Activated CD4-positive, alpha-beta T cell treated with anti-CD3 and anti-CD28 coated beads, Interleukin-2, amount 10 ng/mL, durations not matched to agents 24 days and 14 days (primary cell): ENCODE data around the gene DCC. TPM values are rescaled to one million over a fixed set of nuclear protein-coding genes. Genes with fewer than 3 reads are reported as not detected.

Source experiments
- DNase-seq: peaks from one replicate; pipeline ENCODE4 v3.0.0; 2022
- H3K27ac Mint-ChIP-seq: one replicate; pipeline ENCODE4 v1.8.0; 2022; ENCODE audit warnings: mild to moderate bottlenecking, mixed read lengths
- H3K27me3 Mint-ChIP-seq: one replicate; pipeline ENCODE4 v1.8.0; 2022; ENCODE audit warnings: mixed read lengths
- H3K36me3 Mint-ChIP-seq: one replicate; pipeline ENCODE4 v1.8.0; 2022; ENCODE audit warnings: low read depth, mild to moderate bottlenecking, mixed read lengths
- H3K4me1 Mint-ChIP-seq: one replicate; pipeline ENCODE4 v1.8.0; 2021; ENCODE audit warnings: mixed read lengths
- H3K4me3 Mint-ChIP-seq: one replicate; pipeline ENCODE4 v1.8.0; 2022; ENCODE audit warnings: mild to moderate bottlenecking, moderate library complexity, mixed read lengths
- H3K9me3 Mint-ChIP-seq: one replicate; pipeline ENCODE4 v1.8.0; 2021; ENCODE audit warnings: mixed read lengths
- intact Hi-C: fragments of 100-400 bp; cut with micrococcal nuclease; formaldehyde crosslinking; loops from one replicate; pipeline ENCODE4 v1.15.1; 2023
- total RNA-seq: library from RNA; stranded (reverse); gene quantifications from 2 replicates; pipeline ENCODE4 v1.2.3, GENCODE V29; 2022

Gene DCC
- total RNA-seq, 1 donor from 2014 or later, result not detected

DNA sequence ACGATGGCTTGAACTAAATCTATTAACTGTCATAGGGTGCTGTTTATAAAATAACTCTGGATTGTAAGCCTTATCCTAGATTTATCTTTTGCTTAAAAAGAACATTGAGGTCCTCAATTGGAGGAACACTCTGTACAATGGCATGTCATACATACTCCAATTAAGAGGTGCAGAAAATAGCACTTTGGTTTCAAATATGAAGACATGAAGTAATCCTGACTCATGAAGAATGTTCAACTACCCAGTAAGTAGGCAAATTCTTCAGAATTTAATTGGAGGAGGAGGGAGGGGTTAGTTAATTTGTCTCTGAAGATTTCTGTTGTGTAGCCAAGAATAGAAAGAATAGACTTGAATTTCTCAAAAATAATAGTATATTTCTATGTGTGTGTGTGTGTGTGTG is 36.1 kb downstream of the DCC start:
- DNase-seq, result no peak

DNA sequence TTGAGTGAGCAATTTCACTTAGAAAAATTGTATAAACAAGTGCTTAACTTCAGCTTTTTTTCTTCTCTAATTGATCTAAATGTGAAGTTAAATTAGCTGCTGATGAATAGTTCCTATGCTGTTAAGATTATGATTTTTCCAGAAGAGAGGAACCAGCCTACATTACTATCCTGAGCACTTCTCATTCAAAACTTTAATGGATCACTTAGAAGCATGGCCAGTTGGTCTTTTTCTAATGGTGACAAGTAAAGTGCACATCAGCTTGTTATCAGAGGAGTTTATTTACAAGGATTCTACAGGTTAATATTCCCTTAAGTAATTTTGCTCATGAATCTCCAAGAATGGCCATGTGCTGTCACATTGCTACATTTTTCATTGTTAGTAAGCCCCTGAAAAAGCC is 37.1 kb downstream of the DCC start:
- no peak for DNase-seq
- Mint-ChIP-seq H3K4me3 (no peak overlapping the region), H3K27me3 (no peaks in the 10 kb centered on the region), H3K9me3 (no peaks in the 10 kb centered on the region), H3K36me3 (no peaks in the 10 kb centered on the region), H3K27ac (no peak overlapping the region), H3K4me1 (no peaks in the 10 kb centered on the region)
- intact Hi-C loops, result no loop called here

More for the DNA sequence above, 36.1 kb downstream of the DCC start:
- no peaks in the 10 kb centered on the region for H3K9me3 Mint-ChIP-seq
- no peak overlapping the region for H3K27ac Mint-ChIP-seq
- H3K36me3 Mint-ChIP-seq, result no peaks in the 10 kb centered on the region
- no peaks in the 10 kb centered on the region for H3K4me1 Mint-ChIP-seq
- intact Hi-C loops, result no loop called here
- no peak overlapping the region for H3K4me3 Mint-ChIP-seq
- no peaks in the 10 kb centered on the region for H3K27me3 Mint-ChIP-seq

DNA sequence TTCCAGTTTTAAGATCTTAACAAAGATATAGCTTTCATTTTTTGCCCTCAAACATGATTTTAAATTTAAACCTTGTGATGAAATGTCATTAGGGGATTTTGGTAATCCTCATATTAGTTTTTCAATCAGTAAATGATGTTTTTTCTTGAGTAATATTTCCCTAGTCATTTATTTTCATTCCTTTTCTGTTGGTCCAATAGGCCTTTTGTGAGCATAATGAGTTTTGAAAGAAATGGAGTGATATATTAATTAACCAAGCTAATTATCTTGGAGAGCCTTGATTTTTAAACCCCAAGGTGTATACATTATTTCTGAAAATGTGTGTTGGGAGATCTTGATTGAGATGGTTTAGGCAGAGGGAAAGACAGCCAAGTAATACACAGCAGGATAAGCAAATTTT is 46.3 kb downstream of the DCC start:
- no peak for DNase-seq
- Mint-ChIP-seq H3K9me3 (no peaks in the 10 kb centered on the region), H3K36me3 (no peaks in the 10 kb centered on the region), H3K4me1 (no peaks in the 10 kb centered on the region), H3K4me3 (no peak overlapping the region), H3K27ac (no peak overlapping the region), H3K27me3 (no peaks in the 10 kb centered on the region)
- intact Hi-C loops, result no loop called here

DNA sequence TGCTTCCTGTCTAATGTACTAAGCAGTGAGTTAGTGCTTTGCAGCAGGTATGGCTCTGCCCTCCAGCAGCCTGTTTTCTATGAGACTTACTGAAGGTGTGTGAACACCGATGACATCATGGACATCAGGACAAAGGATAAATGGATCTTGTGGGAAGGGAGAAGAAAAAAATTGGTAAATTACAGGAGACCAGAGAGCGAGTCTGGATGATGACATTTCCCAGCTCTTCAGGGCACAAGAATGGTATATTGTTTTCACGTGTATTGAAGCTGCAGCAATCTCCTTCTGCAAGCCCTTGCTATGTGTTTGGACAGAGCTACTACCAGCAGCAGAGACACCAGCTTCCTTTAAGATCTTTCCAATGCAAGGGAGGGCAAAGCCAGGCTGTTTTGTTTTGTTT is 47.2 kb downstream of the DCC start:
- intact Hi-C loops, result no loop called here
- no peak for DNase-seq
- Mint-ChIP-seq H3K36me3 (no peaks in the 10 kb centered on the region), H3K9me3 (peaks cover under 1% of the 10 kb centered on the region), H3K27ac (no peak overlapping the region), H3K4me3 (no peak overlapping the region), H3K27me3 (no peaks in the 10 kb centered on the region), H3K4me1 (no peaks in the 10 kb centered on the region)

DNA sequence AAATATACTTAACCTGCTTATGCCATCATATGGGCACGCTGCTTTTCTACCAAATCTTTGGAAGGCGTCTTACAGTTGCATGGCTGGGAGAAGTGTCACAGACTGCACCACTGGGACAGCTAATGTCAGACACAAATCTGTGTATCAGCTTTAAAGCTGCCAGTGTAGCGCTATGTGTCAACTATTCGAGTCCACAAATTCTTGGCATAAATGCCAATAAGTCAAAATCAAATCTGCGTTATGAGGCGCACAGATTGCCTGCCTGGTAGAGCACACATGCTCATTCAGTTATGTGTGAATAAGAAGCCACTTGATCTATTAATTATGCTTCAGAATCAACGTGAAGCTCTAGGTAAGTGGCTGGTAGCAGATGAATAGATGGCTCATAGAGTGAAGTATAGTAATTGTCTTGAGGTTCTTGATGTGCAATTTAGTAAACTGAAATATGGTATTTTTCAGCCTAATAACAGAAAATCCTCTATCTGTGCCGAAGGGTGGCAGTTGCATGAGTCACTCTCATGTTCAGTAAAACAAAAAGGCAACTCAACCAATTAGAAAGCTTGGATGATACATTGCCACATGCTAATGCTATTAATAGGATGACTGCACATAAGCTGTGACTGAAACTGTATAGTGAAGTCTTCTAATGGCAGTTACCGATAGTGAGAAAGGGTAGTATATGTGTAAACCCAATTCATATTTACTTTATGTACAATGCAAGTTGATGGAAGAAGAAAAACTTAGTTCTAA is 52.0 kb downstream of the DCC start:
- intact Hi-C loops, result no loop called here
- no peak overlapping the region for H3K27ac Mint-ChIP-seq
- peaks cover 4% of the 10 kb centered on the region for H3K9me3 Mint-ChIP-seq
- no peaks in the 10 kb centered on the region for H3K36me3 Mint-ChIP-seq
- DNase-seq, result no peak
- H3K4me1 Mint-ChIP-seq, result no peaks in the 10 kb centered on the region
- no peak overlapping the region for H3K4me3 Mint-ChIP-seq
- H3K27me3 Mint-ChIP-seq, result no peaks in the 10 kb centered on the region

DNA sequence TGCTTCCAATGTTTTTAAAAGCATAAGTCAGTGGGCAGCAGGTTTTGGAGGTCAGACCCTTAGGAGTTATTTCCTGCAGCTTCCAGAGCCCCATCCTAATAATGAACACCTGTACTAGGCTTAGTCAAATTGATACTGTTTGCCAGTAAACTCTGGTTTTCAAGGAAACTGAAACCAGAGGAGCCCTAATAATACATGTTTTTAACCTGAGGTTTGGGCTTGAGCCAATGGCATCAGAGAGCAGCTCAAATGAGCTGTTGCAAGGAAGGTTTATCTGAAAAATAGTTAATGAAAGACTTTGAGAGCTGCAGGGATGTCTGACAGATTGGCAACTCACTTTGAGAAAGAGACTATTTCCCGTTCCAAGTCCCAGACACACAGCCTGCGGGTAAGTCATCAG is 54.6 kb downstream of the DCC start:
- Mint-ChIP-seq H3K4me3 (no peak overlapping the region), H3K4me1 (no peaks in the 10 kb centered on the region), H3K36me3 (no peaks in the 10 kb centered on the region), H3K9me3 (peaks cover 4% of the 10 kb centered on the region), H3K27ac (no peak overlapping the region), H3K27me3 (no peaks in the 10 kb centered on the region)
- intact Hi-C loops, result no loop called here
- DNase-seq, result no peak

DNA sequence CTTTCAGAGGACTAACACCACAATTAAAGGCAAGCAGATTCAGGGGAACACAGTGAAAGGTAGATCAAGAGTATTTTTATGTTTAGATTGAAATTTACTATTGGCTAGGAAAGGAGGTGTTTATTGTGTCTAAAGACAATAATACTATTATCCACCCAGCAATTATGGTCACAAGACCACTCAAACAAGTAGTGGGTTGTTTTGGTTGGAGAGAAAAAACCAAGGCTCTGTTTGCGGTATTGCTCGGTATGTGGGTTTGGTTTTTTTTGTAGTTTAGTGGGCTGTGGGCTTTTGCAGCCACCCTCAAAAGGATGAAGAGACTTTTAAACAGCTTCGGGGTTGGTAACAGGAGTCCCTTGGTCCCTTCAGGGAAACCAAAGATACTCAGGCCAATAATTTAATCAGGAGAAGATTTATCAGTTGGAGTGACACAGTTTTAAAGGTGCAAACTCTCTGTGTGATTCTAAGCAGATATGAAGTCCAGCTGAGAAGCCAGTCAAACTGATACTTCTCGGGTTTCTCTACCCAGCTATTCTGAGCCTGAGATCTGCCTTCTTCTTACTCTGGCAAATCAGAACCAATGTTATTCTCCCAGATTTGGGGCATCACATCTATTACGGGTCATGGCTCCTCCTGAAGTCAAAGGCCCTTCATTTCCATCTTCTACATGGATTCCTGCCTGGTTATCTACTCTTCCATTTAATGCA is 55.3 kb downstream of the DCC start:
- Mint-ChIP-seq H3K4me3 (no peak overlapping the region), H3K4me1 (no peaks in the 10 kb centered on the region), H3K27ac (no peak overlapping the region), H3K9me3 (peaks cover 4% of the 10 kb centered on the region), H3K27me3 (no peaks in the 10 kb centered on the region), H3K36me3 (no peaks in the 10 kb centered on the region)
- DNase-seq, result no peak
- intact Hi-C loops, result no loop called here

DNA sequence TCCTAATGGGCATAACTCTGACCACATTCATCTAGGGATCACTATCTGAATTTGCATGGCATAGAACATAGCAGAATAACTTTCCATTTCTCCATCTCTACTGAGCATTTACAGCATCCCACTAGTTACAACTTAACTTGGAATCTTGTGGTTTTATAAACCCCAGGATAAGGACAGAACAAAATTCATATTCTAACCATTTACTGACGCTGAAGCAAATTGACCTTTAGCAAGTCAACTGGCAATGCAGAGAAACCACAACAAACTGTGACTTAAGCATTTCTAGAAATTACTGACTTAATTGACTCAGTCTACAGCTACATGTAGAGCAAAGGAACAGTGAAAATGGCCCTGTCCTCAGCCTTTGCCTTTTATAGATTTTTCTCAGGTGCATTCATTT is 61.2 kb downstream of the DCC start:
- DNase-seq, result no peak
- no peak overlapping the region for H3K27ac Mint-ChIP-seq
- no peaks in the 10 kb centered on the region for H3K9me3 Mint-ChIP-seq
- intact Hi-C loops, result no loop called here
- H3K4me1 Mint-ChIP-seq, result no peaks in the 10 kb centered on the region
- no peaks in the 10 kb centered on the region for H3K27me3 Mint-ChIP-seq
- no peak overlapping the region for H3K4me3 Mint-ChIP-seq
- no peaks in the 10 kb centered on the region for H3K36me3 Mint-ChIP-seq

DNA sequence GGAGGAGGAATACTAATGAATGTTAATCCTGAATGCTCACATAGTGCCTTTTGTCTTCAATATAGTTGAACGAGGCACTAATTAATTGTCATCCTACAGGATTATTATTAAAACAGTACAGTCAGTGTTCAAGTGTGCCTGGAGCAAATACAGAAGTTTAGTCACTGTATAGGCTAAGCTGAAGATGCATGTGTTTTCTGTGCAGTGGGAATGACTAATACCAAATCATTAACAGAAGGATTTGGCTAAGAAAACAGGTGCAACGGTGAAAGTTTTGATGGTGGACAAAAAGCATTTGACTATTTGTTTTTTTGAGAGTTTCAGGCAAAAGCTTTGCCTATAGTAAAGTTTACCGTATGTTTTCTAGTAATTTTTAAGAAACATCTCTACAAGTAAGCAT is 62.8 kb downstream of the DCC start:
- Mint-ChIP-seq H3K27ac (no peak overlapping the region), H3K4me1 (no peaks in the 10 kb centered on the region), H3K27me3 (no peaks in the 10 kb centered on the region), H3K4me3 (no peak overlapping the region), H3K36me3 (no peaks in the 10 kb centered on the region), H3K9me3 (no peaks in the 10 kb centered on the region)
- intact Hi-C loops, result no loop called here
- DNase-seq, result no peak

DNA sequence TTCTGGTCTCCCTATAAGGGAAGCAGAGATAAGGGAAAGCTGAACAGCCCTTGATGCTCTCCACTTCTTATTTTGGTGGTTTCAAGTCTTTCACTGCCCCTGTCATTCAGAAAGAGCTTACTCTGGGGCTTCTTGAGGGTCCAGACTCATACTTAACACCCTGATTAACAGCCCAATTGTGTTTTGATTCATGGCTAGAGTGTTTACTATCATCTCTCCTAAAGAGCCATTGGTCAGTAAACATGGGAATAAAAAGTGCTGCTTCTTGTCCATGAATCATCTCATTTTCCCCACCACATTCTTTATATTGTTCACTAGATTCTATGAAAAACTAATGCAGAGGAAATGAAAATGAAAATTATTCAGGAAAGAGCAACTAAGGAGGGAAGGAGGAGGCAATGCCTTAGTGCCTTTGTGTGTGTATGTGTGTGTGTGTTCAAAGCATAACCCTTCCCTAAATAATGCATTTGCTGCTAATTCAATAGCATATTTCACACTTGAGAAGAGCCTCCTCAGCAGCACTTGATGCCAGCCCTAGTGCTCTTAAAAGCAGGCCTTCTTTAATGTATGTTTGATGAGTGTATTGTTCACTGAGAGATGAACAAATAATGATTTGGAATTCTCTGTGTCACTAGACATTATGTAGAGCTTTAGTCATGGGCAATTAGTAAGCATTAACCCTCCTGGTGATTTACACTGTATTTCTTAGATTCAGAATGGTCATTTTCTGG is 63.5 kb downstream of the DCC start:
- no peaks in the 10 kb centered on the region for H3K9me3 Mint-ChIP-seq
- intact Hi-C loops, result no loop called here

DNA sequence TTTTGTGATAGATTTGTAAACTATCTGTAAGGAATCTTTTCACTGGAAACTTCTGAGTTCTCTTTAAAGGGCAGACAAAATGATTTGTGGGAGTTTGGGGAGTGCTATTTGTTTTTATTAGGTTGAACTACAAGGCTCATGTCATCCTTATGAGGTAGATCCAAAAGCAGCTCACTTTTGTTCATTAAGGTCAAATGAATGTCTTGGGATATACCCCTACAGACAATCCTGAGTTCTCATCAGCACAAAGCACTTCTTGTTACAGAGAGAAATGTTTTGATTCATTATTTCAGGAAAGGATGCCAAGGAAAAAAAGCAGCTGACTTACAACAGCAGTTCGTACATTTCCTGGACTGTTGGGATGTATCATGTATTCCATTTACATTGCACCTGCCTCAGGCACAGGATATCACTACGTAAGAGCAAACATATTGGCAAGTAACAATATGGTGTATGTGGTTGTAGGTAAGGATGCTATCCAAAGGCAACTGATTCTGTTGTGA is 68.9 kb downstream of the DCC start:
- Mint-ChIP-seq H3K27me3 (no peaks in the 10 kb centered on the region), H3K4me3 (no peak overlapping the region), H3K36me3 (no peaks in the 10 kb centered on the region), H3K4me1 (no peaks in the 10 kb centered on the region), H3K27ac (no peak overlapping the region), H3K9me3 (no peaks in the 10 kb centered on the region)
- no peak for DNase-seq
- intact Hi-C loops, result no loop called here

More for the DNA sequence above, 63.5 kb downstream of the DCC start:
- H3K4me1 Mint-ChIP-seq, result no peaks in the 10 kb centered on the region
- no peak overlapping the region for H3K4me3 Mint-ChIP-seq
- H3K27ac Mint-ChIP-seq, result no peak overlapping the region
- no peaks in the 10 kb centered on the region for H3K36me3 Mint-ChIP-seq
- no peak for DNase-seq
- H3K27me3 Mint-ChIP-seq, result no peaks in the 10 kb centered on the region

DNA sequence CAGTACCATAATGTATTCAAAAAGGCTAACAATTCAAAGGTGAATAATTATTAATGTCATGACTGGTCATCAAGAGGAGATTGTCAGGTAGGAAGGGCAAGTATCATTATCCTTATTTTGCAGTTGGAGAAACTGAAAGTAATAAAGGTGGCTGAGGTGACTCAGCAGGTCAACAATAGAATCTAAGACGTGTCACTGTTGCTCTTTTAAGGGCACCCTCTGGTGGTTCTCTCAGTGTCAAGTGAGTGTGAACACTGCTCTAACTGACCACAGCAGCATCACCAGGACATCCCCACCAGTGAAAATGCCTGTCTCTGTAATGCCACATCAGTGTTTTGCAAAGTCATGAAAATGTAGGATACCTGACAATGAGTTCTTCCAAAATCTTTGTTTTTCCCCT is 69.7 kb downstream of the DCC start:
- no peak for DNase-seq
- intact Hi-C loops, result no loop called here
- no peak overlapping the region for H3K4me3 Mint-ChIP-seq
- H3K4me1 Mint-ChIP-seq, result no peaks in the 10 kb centered on the region
- no peaks in the 10 kb centered on the region for H3K27me3 Mint-ChIP-seq
- no peaks in the 10 kb centered on the region for H3K9me3 Mint-ChIP-seq
- H3K36me3 Mint-ChIP-seq, result no peaks in the 10 kb centered on the region
- no peak overlapping the region for H3K27ac Mint-ChIP-seq

DNA sequence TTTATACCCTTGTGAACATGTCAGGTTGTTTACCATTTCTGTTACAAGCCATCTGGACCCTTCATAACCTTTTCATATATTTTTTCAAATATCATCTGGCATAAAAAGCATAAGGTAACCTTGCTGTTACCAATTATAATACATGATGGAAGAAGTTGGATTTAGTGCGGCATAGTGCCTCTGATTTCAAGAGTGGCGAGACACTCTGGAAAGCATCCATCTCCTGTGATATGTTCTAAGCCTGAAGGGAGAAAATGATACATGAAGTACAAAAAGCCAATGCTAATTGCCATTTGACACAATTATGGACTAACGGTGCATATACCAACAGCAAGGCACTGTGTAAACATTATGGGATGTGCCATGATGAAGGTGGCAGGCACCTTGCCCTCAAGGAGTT is 75.1 kb downstream of the DCC start:
- no peak for DNase-seq
- intact Hi-C loops, result no loop called here
- H3K4me3 Mint-ChIP-seq, result no peak overlapping the region
- no peaks in the 10 kb centered on the region for H3K27me3 Mint-ChIP-seq
- H3K9me3 Mint-ChIP-seq, result peaks cover 5% of the 10 kb centered on the region
- H3K27ac Mint-ChIP-seq, result no peak overlapping the region
- H3K4me1 Mint-ChIP-seq, result no peaks in the 10 kb centered on the region
- H3K36me3 Mint-ChIP-seq, result no peaks in the 10 kb centered on the region

DNA sequence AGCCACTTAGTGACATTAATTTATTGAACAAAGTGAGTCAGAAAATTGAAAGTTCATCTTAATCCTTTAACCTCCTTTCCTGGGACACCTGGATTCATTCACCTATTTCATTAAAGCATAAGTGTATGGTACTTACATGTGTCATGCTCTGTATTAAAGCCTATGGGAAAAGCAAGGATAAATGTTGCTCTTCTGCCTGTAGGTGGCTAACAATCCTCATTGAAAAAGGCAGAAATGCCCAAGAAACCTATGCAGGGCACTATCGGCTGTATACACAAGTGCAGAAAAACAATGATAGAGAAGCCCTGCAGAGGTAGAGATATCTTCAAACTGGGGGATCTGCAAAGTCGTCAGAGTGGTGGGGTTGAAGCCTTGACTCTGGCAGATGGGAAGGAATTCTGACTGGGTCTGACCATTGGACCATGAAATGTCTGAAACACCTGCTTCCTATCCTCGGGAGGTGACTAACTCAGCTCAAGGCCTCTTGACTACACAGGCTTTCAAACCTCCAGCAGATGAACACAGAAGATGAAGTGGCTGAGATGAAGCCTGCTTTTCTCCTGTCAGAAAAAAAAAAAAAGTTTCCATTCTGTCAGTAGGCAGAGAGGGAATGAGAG is 83.1 kb downstream of the DCC start:
- Mint-ChIP-seq H3K27ac (no peak overlapping the region), H3K4me3 (no peak overlapping the region), H3K27me3 (no peaks in the 10 kb centered on the region), H3K9me3 (no peaks in the 10 kb centered on the region), H3K4me1 (no peaks in the 10 kb centered on the region), H3K36me3 (no peaks in the 10 kb centered on the region)
- intact Hi-C loops, result no loop called here
- DNase-seq, result no peak
